NCI-H2196 (cell line): Measurements from ENCODE around the gene TLE4.
A peak's percentile ranks its signal among the peaks of the same experiment; 100 is the strongest.
"Not testable (repeated sequence)": the region's sequence is repeated elsewhere in the genome, so short reads cannot be mapped to it uniquely, and the experiment has no call there.

Experiments used
- DNase-seq: peaks from one replicate; lab custom pipeline; 2025; ENCODE audit not compliant: unreplicated experiment; lab: John Stamatoyannopoulos, UW

TLE4 gene

GRCh38 chr9:79571309-79572031 is at the start of gene TLE4:
TSS of gene TLE4 (plus strand) at chr9:79571965. CDS start at chr9:79572791, 826 bp downstream.
- peak; percentile 99 for DNase-seq

GRCh38 chr9:79522793-79523192 is 49.0 kb upstream of the TLE4 start:
- no peak for DNase-seq

GRCh38 chr9:79524266-79524665 is 47.5 kb upstream of the TLE4 start:
- DNase-seq: no peak

- no peak for DNase-seq
Measured at GRCh38 chr9:79526149-79526672, 45.6 kb upstream of the TLE4 start.

GRCh38 chr9:79535534-79535933 is 36.2 kb upstream of the TLE4 start:
- no peak for DNase-seq

GRCh38 chr9:79537838-79538237 is 33.9 kb upstream of the TLE4 start:
- DNase-seq: no peak

- peak; percentile 77 for DNase-seq
Measured at GRCh38 chr9:79542735-79543620, 28.8 kb upstream of the TLE4 start.

- DNase-seq: not testable (repeated sequence)
Measured at GRCh38 chr9:79544375-79544774, 27.4 kb upstream of the TLE4 start.

- DNase-seq: no peak
Measured at GRCh38 chr9:79551586-79551985, 20.2 kb upstream of the TLE4 start.

GRCh38 chr9:79551994-79552393 is 19.8 kb upstream of the TLE4 start:
- no peak for DNase-seq

- DNase-seq: no peak
Measured at GRCh38 chr9:79555474-79556089, 16.2 kb upstream of the TLE4 start.

- DNase-seq: peak; percentile 64
Measured at GRCh38 chr9:79559495-79560181, 12.1 kb upstream of the TLE4 start.

- no peak for DNase-seq
Measured at GRCh38 chr9:79562749-79563386, 8.9 kb upstream of the TLE4 start.

- no peak for DNase-seq
Measured at GRCh38 chr9:79564105-79564504, 7.7 kb upstream of the TLE4 start.

- DNase-seq: peak; percentile 32
Measured at GRCh38 chr9:79565245-79565644, 6.5 kb upstream of the TLE4 start.

GRCh38 chr9:79567671-79568098 is 4.1 kb upstream of the TLE4 start:
- DNase-seq: no peak

GRCh38 chr9:79568337-79569101 is 3.2 kb upstream of the TLE4 start:
- DNase-seq: no peak

- no peak for DNase-seq
Measured at GRCh38 chr9:79569814-79570447, 1.8 kb upstream of the TLE4 start.
